ENCODE measurements around the gene CALM3.

Gene CALM3

DNA sequence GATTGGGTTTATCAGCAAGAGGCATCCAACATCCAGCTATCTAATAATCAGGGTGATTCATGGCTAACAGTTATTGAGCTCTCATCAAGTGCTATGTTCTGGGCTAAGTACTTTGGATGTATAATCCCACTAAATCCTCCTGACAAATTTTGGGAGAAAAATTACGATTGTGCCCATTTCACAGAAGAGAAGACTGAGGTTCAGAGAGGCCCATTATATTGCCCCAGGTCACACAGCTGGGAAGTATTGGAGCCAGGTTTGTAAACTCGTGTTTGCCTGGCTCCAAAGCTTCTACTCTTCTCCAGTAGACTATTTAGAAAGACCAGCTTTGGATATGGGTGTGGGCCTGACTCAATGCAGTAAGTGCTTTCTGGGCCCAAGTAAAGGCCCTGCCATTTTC lies 20.9 kb upstream of the CALM3 start:
- DNase-seq (ENCODE audit: low read depth, low spot score) = no peak
- TF ChIP-seq, protein P1, sequence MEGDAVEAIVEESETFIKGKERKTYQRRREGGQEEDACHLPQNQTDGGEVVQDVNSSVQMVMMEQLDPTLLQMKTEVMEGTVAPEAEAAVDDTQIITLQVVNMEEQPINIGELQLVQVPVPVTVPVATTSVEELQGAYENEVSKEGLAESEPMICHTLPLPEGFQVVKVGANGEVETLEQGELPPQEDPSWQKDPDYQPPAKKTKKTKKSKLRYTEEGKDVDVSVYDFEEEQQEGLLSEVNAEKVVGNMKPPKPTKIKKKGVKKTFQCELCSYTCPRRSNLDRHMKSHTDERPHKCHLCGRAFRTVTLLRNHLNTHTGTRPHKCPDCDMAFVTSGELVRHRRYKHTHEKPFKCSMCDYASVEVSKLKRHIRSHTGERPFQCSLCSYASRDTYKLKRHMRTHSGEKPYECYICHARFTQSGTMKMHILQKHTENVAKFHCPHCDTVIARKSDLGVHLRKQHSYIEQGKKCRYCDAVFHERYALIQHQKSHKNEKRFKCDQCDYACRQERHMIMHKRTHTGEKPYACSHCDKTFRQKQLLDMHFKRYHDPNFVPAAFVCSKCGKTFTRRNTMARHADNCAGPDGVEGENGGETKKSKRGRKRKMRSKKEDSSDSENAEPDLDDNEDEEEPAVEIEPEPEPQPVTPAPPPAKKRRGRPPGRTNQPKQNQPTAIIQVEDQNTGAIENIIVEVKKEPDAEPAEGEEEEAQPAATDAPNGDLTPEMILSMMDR (IDR thresholded peaks at IDR 0.05; ENCODE audit: insufficient read depth, low read length, missing control alignments) = no peak
- no peak overlapping the region for H3K4me3 ChIP-seq (ENCODE audit: low read depth, low read length)
- POLR2A ChIA-PET = no interaction called here
- CTCF ChIA-PET = interaction anchor here (0.8 to 1.4 kb wide), 5 partner anchors 11 to 64 kb away, joined by 3 to 5 read pairs (median 4); no protein-coding TSS in a partner anchor

DNA sequence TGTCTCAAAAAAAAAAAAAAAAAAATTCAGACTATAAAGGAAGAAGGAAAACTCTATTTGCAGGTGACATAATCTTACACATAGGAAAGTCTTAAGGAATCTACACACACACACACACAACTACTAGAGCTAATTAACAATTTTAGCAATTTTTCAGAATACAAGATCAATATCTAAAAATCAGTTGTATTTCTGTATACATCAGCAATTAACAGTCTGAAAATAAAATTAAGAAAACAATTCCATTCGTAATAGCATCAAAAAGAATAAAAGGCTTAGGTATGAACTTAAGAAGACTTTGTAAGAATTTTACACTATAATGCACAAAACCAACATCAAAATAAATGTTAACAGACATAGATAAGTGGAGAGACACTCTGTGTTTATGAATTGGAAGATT lies 15.6 kb upstream of the CALM3 start:
- DNase-seq (ENCODE audit: low read depth, low spot score) = no peak
- POLR2A ChIA-PET = no interaction called here
- no peak overlapping the region for H3K4me3 ChIP-seq (ENCODE audit: low read depth, low read length)
- CTCF ChIA-PET = interaction anchor here (0.7 to 1.1 kb wide), 2 partner anchors 77 to 222 kb away, joined by 3 read pairs; no protein-coding TSS in a partner anchor
- TF ChIP-seq, protein P1 (IDR thresholded peaks at IDR 0.05; ENCODE audit: insufficient read depth, low read length, missing control alignments) = no peak

DNA sequence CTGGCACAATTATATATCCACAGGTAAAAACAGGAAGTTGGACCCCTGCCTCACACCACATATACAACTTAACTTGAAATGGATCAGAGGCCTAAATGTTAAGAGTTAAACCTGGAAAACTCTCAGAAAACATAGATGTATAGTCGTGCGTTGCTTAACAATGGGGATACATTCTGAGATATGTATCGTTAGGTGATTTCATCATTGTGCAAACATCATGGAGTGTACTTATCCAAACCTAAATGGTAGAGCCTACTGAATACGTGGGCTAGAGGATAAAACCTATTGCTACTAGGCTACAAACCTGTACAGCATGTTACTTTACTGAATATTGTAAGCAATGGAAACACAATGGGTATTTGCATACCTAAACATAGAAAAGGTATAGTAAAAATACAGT lies 14.8 kb upstream of the CALM3 start:
- TF ChIP-seq, protein P1 (IDR thresholded peaks at IDR 0.05; ENCODE audit: insufficient read depth, low read length, missing control alignments) = no peak
- no peak overlapping the region for H3K4me3 ChIP-seq (ENCODE audit: low read depth, low read length)
- ChIA-PET POLR2A (no interaction called here), CTCF (no interaction called here)
- no peak for DNase-seq (ENCODE audit: low read depth, low spot score)

DNA sequence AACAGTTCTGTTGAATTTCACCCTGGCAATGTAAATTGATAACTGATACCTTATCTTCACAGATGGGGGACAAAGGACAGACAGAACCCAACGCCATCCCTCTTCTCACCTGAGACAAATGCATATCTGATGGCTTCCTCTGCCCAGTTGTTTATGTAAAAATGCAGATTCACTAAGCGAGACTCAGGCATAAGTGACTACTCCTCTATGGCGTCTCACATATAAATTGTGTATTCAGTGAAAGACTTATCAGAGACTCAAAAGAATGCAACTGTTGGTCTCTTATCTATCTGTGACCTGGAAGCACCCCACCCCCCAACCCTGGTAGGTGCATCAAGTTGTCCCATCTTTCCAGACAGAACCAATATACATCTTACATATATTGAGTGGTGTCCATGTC lies 13.3 kb upstream of the CALM3 start:
- POLR2A ChIA-PET = interaction anchor here (0.6 to 1.0 kb wide), 2 partner anchors 13 to 43 kb away, joined by 3 read pairs; no protein-coding TSS in a partner anchor
- CTCF ChIA-PET = no interaction called here

DNA sequence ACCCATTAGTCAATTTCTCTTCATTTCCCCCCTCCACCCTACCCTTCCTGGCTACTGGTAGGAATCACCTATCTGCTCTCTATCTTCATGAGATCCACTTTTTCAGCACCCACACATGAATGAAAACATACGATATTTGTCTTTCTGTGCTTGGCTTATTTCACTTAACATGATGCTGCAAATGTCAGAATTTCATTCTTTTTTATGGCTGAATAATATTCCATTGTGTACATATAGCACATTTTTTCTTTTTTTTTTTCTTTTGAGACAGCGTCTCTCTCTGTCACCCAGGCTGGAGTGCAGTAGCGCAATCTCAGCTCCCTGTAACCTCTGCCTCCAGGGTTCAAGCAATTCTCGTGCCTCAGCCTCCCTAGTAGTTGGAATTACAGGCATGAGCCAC lies 9.9 kb upstream of the CALM3 start:
- no peak overlapping the region for H3K4me3 ChIP-seq (ENCODE audit: low read depth, low read length)
- POLR2A ChIA-PET = no interaction called here
- no peak for DNase-seq (ENCODE audit: low read depth, low spot score)
- TF ChIP-seq, protein P1 (IDR thresholded peaks at IDR 0.05; ENCODE audit: insufficient read depth, low read length, missing control alignments) = no peak
- CTCF ChIA-PET = interaction anchor here (0.8 kb wide), 1 partner anchor 49 kb away, joined by 3 read pairs; no protein-coding TSS in a partner anchor

More for the DNA sequence above, 13.3 kb upstream of the CALM3 start:
- TF ChIP-seq, protein P1 (IDR thresholded peaks at IDR 0.05; ENCODE audit: insufficient read depth, low read length, missing control alignments) = no peak
- DNase-seq (ENCODE audit: low read depth, low spot score) = no peak
- H3K4me3 ChIP-seq (ENCODE audit: low read depth, low read length) = no peak overlapping the region

DNA sequence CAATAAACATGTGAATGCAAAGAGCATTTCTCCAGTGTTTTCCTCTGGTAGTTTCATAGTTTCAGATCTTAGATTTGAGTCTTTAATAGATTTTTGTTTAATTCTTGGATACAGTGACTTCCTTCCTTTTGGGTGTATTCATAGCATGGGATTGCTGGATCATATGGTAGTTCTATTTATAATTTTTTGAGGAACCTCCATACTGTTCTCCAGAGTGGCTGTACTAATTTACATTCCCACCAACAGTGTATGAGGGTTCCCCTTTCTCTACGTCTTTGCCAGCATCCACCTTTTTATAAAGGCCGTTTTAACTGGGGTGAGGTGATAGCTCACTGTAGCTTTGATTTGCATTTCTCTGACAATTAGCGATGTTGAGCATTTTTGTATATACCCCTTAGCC lies 9.3 kb upstream of the CALM3 start:
- ChIA-PET POLR2A (no interaction called here), CTCF (no interaction called here)
- DNase-seq (ENCODE audit: low read depth, low spot score) = no peak
- no peak overlapping the region for H3K4me3 ChIP-seq (ENCODE audit: low read depth, low read length)
- TF ChIP-seq, protein P1 (IDR thresholded peaks at IDR 0.05; ENCODE audit: insufficient read depth, low read length, missing control alignments) = no peak
